NCI-H2029 treated with DMSO at 0.1 percent for 48 hours (cell line): Measurements from ENCODE around the gene DYRK4.
"Not testable (repeated sequence)": the region's sequence is repeated elsewhere in the genome, so short reads cannot be mapped to it uniquely, and the experiment has no call there.

ENCODE experiments used
- DNase-seq: peaks from one replicate; lab custom pipeline; 2025; lab: John Stamatoyannopoulos, UW

Gene DYRK4, protein sequence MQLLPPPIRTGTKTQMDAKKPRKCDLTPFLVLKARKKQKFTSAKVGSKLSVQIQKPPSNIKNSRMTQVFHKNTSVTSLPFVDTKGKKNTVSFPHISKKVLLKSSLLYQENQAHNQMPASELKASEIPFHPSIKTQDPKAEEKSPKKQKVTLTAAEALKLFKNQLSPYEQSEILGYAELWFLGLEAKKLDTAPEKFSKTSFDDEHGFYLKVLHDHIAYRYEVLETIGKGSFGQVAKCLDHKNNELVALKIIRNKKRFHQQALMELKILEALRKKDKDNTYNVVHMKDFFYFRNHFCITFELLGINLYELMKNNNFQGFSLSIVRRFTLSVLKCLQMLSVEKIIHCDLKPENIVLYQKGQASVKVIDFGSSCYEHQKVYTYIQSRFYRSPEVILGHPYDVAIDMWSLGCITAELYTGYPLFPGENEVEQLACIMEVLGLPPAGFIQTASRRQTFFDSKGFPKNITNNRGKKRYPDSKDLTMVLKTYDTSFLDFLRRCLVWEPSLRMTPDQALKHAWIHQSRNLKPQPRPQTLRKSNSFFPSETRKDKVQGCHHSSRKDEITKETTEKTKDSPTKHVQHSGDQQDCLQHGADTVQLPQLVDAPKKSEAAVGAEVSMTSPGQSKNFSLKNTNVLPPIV

DNA sequence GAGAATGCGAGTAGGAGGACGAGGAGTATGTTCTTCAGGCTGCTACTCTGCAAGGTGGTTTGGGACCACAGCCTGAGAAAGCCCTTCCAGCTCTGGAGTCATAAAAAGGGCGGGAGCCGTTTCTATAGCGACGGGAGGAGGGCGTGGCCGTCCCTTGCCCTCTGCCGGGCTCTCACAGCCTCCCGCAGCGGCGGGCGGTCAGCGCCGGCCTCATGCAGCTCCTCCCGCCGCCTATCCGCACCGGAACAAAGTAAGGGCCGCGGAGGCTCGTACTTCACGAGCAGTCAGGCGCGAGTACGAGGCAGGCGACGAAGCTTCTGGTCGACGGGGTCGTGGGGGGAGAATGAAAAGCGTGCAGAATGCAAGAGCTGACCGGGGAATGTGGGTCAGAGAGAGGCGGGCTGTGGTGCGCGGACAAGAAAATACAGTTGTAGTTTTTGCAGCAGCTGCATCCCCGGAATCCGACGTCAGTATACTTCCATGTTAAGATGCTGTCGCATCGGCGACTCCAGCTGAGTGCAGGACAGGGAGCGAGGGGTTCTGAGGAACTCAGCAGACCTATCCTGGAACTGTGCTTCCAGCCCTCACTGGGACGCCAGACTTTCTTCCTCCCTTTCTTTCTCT is at the start of gene DYRK4:
TSS of gene DYRK4 (plus strand) at position 175 of the 624 bp plus-strand sequence. CDS start at position 213, 38 bp downstream.
- peak; percentile 8 for DNase-seq

DNA sequence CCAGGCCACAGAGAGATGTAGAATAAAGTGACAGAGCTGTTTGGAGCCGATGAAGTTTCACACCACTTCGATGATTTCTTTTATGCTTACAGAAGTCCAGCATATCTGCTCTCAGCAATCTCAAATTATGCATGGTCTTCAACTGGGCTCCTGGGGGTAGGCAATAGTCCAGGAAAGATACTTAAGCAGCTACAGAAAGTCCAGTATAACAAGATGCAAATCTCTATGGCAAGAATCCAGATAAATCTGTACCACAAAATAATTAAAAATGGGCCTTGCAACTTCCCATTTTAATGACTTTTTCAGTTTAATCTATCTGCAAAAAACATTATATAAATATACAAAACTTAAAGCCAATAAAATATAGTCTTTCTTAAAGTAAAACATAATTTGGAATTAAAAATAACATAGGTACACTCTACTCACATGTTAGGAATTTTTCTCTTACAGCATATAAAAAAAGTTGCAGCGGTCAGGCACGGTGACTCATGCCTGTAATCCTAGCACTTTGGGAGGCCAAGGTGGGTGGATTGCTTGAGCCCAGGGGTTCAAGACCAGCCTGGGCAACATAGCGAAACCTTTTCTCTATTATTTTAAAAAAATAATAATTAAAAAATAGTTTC is 43.8 kb upstream of the DYRK4 start:
- no peak for DNase-seq

DNA sequence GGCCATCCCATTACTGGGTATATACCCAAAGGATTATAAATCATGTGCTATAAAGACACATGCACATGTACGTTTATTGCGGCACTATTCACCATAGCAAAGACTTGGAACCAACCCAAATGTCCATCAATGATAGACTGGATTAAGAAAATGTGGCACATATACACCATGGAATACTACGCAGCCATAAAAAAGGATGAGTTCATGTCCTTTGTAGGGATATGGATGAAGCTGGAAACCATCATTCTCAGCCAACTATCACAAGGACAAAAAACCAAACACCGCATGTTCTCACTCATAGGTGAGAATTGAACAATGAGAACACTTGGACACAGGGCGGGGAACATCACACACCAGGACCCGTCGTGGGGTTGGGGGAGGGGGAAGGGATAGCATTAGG is 38.6 kb upstream of the DYRK4 start:
- DNase-seq = not testable (repeated sequence)

DNA sequence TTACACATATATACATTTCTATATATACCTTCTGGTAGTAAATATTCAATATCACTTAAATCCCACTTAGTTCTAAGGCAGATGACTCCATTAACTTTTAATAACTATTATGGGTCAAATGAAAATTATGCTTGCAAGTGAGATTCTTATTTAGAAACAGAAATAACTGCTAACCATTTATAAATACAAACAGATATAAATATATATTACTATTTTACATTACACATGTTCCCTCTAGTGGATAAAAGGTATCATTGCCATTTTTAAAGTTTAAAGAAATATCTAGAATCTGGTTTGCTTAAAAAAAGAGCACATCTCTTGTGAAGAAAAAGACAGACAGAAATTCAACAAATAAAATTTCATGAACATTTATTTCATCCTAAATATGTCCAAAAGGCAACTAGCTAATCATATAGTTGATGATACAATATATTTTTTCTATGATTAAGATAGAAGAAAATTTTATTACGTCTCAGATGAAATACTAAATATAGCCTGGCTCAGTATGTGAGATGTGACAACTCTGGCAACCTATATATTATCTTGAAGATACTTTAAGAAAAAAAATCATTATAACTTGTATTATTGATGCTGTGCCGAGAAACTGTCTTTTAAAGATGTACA is 35.0 kb upstream of the DYRK4 start:
- DNase-seq = peak; percentile 5

DNA sequence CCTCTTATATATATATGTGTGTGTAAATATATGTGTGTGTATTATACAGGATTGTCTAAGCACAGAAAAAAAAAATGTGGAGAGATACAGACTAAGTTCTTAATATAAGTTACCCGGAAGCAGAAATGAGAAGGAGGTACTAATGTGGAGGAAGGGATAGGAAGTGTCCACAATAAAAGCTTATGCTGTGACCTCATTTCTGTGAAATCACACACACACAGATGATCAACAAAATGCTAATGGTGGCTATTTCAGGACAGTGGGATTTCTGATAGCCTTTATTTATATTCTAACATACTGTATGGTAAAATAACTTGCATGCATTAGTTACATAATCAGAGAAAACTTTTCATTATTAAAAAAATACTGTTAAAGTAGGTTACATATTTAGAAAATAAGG is 31.8 kb upstream of the DYRK4 start:
- no peak for DNase-seq

DNA sequence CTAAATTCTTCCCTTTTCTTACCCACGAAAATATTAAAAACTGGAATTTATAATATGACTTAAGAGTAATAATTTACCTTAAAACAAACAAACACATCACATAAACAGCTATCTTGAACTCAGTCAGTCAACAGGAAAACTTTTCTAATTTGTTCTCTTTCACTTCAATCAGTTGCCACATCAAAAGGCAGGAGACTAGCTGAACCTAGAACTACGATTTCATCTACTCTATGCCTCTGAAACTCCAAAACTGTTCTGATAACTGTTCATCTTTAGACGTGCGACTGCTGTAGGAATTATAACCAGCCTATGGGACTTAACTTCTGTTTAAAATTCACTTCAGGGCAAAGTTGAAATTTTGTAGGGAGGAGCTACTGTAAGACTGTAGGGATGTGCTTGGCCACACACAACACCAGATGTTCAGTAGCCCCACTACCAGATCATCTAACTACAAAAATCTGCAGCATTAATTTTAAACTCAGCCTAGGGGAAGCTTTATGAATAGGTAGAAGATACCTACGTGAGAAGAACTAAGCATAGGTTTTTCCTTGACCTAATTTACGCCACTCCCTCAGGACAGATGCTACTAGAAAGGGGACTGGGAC is 30.9 kb upstream of the DYRK4 start:
- DNase-seq = no peak

DNA sequence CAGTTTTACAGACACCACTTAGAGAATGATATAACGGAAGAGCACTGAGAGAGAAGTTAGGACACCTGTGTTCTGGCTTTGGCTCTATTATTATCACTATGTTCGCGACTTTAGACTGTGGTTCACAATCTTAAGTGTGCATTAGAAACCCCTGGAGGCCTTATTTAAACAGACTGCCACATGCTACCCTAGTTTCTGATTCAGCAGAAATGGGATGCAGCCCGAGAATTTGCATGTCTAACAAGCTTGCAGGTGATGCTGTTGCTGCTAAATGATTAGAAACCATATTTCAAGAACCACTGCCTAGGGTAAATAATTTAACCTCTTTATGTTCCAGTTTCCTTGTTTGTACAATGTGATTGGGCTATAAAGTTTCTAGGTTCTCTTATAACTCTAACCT is 26.9 kb upstream of the DYRK4 start:
- DNase-seq = no peak

DNA sequence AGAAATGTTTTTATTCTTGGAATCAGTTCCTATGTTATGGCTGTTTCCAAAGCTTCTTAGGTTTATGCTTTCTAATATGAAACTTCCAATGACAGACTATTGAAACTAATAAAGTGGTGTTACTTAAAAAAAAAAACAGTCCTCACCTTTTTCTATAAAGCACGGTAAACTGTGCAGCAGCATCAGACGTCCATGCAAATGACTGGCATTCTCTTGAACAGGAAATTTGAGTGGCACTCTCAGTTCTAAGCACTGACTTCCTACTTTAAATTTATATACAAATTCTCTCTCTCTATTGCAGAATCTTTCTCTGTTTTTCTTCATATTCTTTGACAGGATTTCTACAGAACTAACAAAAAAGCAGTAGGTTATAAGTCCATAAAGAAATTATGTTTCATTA is 26.1 kb upstream of the DYRK4 start:
- DNase-seq = no peak

DNA sequence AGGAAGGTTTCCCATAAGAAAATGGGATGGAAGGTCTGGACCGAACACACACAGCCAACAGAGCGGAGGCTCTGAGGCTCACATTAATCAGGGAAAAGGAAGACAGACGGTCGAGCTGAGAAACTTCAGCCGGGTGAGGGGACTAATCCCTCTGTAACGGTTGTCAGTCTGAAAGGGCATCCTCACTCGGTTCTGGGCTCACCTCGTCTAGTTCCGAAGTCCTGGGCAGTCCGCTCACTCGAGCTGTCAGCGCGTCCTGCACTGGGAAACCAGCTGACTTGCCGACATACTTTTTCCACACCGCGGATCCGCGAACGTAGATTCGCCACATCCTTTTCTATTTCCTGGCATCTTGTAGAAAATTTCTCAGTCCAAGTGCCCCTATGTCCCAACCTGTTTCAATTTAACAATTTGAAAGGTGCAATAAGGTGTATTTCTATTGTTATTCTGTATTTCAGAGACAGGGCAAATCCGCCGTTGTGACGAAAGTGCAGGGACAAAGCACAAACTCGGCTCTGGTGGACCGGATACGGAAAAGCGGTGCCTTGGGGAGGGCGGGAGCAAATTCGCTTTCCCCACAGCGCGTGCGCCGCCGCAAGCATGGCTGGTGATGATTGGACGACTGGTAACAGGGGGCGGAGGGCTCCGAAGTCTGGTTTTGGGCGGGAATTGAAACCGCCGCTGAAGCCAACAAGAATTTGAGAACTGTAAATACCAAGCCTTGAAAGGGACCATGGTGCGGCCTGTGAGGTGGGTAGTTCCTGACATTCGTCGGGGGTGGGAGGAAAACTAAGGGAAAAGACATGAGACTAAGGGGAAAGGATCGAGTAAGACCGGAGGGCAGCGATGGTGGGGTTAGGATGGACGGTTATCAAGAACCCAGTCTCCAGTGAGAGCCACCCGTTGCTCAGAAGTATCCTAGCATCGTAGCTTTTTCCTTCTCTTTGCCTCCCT is 23.5 kb upstream of the DYRK4 start, which contains the start of gene RAD51AP1:
TSS of gene RAD51AP1 (plus strand) at position 684 of the 954 bp plus-strand sequence. CDS start at position 734, 50 bp downstream.
- DNase-seq = peak; percentile 74

DNA sequence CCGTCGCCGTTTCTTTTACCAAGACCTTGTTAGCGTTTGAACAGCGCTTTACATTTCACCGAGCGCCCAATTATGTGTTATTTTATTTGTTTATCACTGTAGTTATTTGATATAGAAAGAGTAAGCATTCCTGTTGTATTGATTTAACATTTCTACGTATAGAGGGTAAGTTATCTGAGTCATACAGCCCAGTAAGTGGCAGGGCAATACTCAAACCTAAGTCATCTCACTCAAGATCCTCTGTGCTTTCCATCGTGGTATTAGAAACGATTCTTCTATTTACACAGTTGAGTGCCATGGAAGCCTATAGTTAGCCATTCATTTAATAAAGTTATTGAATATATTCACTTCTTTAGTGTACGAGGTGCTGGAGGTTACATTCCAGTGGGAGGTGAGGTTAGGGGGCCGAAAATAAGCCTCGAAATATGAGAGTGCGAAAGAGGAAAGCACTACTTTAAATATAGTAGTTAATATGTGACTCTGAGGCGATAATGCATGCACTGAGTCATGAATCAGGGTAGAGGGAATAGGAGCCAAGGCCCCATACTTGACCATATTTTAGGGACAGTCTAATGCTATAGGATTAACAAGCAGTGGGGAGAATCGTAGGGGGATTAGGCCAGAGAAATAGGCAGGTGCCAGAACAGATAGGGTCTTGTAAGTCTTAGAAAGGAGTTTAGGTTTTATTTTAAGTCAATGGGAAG is 22.7 kb upstream of the DYRK4 start:
- no peak for DNase-seq

DNA sequence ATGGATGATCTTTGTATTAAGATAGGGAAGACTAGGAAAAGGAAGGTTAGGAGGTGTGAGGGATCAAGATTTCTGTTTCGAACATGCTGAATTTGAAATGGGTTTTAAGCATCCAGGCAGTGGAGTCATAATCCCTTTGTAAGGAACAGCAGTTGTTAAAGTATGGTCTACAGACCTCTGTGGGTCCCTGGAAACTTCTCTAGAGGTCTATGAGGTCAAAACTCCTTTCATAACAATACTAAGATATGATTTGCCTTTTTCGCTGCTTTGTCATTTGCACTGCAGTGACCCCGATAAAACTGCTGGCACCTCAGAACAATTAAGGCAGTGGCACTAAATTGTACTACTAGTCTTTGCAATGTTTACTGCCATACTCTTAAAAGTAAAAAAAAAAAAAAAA is 21.8 kb upstream of the DYRK4 start:
- DNase-seq = no peak

DNA sequence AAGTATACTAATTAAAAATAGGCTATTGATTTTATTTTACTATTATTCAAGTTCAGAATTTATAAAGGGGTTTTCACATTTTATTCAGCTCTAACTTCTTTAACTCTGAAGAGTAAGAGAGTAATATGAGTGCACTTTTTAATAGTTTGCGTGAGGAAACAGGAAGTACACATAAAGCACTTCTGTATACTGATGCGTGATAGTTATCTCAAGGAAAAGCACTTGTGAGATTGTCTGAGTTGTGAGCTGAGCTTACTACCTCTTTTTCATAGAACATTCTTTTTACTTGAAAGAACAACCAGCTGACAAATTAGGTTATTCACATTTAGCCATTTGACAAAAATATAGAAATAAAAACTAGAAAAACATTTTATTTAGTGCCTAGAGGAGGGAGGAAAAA is 21.4 kb upstream of the DYRK4 start:
- no peak for DNase-seq

DNA sequence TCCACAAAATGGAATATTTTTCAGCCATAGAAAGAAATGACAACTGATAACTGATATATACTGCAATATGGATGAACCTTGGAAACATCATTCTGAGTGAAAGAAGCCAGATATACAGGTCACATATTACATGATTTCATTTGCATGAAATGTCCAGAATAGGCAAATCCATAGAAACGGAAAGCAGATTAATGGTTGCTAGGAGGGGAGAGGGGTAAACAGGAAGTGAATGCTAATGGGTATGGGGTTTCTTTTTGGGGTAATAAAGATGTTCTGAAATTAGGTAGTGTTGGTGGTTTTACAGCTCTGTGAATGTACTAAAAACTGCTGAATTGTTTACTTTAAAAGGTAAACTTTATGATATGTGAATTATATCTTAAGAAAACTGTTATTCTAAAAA is 16.8 kb upstream of the DYRK4 start:
- DNase-seq = no peak

DNA sequence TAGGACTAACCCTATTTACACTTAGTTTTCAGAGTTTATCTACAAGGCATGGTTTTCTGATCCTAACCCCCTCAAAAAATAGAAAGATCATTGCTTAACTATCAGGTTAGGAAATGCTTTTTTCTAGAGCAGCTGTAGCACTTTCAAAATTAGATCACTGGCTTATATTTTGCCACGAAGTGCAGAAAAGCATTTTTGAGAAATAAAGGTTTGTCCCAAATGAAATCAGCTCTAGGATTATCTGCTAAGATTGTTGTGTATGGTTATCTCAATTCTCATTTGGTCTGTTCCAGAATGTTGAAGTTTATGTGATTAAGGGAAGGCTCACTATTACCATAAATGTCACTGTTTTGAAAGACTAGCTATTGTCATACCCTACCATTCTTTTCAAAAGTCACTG is 9.8 kb upstream of the DYRK4 start:
- DNase-seq = no peak

DNA sequence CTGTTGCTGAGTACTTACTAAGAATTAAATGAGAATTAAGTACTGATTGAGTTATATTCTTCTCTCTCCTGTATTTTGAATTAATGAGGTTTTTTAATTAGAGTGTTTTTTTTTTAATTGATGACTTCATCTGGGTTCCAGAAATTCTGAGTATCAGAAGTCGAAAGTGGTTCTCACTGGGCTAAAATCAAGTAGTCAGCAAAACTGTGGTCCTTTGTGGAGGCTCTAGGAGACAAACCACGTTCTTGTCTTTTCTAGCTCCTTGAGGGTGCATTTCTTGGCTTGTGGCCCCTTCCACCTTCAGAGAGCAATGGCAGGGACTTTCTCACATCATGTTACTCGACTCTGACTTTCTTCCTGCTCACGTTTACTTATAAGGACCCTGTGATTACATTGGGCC is 8.1 kb upstream of the DYRK4 start:
- DNase-seq = no peak

DNA sequence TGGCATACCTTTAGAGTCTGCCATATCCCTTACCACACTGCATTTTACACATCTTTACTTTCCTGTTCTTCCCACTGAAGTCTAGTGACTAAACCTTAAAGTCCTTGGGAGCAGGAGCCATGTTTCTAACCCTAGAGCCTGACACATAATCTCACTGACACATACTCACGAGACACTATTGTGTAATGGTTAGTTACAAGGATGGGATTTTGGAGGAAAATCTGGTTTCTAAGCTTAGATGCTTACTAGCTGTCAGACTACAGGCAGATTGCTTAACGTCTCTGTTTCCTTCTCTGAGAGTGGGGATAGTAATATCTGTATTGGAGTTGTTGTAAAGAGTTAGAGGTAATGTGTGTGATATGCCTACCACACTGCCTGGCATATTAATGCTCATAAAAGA is 6.2 kb upstream of the DYRK4 start:
- no peak for DNase-seq

DNA sequence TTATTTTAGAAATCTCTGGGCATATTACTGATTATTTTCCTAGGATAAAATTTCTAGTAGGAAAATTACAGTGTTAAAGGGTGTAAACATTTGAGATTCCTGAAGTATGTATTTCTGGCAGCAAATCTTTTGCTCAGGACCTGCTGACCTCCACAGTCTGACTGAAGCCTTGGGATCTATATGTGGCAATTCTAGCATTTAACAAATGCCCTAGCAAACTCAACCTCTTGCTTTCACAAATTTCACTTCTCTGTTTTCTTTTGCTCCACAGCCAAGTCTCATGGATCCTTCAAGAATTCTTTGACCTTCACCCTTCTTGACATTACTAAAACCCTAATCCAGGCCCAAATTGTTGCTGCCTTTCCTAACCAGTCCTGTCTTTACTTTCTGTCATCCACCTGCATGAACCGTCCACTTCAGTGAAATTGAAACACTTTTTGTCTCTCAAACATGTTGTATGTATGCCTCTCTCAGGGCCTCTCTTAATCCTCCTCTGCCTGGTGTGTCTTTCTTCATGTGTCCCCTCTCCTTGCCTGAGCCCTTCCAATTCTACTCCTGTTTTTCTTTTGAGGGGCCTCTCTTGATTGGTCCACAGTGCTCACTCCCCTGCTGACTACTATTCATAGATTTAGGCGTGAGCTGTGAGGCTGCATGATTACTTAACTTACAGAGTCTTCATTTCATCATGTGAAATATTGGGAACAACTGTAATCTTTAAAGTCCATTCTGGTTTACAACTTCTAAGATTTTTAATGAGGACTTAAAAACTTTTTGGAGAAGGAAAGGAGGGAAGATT is 5.1 kb upstream of the DYRK4 start:
- DNase-seq = no peak

DNA sequence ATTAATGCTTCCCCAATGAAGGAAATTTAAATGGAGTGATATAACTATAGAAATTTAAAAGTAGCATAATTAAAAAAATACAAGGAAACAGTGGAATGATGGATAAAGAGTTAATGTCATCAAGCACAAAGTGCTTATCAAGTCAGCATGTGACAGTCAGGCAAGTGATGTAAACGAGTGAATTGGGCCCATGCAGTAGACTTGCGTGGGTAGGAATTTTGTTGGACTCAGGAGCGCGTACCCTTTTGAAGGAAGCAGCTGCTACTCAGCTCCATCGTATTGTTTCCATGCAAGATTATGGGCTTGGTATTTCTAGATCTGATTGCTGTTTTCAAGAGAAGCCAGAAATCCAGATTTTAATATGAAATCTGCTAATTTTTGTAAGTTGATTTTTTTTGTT is 4.4 kb upstream of the DYRK4 start:
- no peak for DNase-seq

DNA sequence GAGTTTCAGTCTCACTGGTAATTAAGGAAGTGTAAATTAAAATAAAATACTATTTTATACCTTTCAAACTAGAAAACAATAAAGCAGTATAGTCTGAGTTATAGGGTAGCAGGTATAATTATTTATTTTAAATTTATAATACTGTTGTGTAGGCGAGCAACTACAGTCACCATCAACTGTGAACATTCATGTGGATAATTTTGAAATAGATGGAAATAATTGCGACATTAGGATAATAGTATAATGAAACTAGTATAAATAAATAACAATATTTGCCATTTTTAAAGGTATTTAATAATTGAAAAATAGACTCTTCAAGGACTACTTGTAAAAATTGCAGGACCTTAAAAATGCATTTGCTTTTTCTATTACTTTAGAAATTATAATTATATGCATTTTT is 3.8 kb upstream of the DYRK4 start:
- no peak for DNase-seq
